H9 (cell line): ENCODE data around the gene IL11RA. TPM values are rescaled to one million over a fixed set of nuclear protein-coding genes. Genes with fewer than 3 reads are reported as not detected.

ENCODE experiments used
- DNase-seq: peaks from one replicate; pipeline ENCODE4 v3.0.0-alpha.2; 2017
- H2AFZ ChIP-seq: one replicate; pipeline ENCODE4 v1.6.1; 2013; ENCODE audit warnings: mild to moderate bottlenecking, low read length, control low read depth, moderate library complexity
- H2AK5ac ChIP-seq: 2 replicates; pipeline ENCODE4 v1.6.1; 2013; ENCODE audit warnings: low read length, control low read depth, mixed read lengths; ENCODE audit not compliant: insufficient read length
- H2BK120ac ChIP-seq: one replicate; pipeline ENCODE4 v1.6.1; 2013; ENCODE audit warnings: low read depth, mild to moderate bottlenecking, low read length, control low read depth, inconsistent platforms; ENCODE audit not compliant: poor library complexity, severe bottlenecking
- H2BK12ac ChIP-seq: 2 replicates; pipeline ENCODE4 v1.6.1; 2013; ENCODE audit warnings: low read length, control low read depth, mixed read lengths, low read depth; ENCODE audit not compliant: insufficient read length
- H2BK15ac ChIP-seq: 2 replicates; pipeline ENCODE4 v1.6.1; 2013; ENCODE audit warnings: low read depth, low read length, control low read depth
- H2BK20ac ChIP-seq: one replicate; pipeline ENCODE4 v1.6.1; 2013; ENCODE audit warnings: low read depth, mild to moderate bottlenecking, low read length, control low read depth, inconsistent platforms; ENCODE audit not compliant: poor library complexity, severe bottlenecking
- H2BK5ac ChIP-seq: 2 replicates; pipeline ENCODE4 v1.6.1; 2013; ENCODE audit warnings: low read length, control low read depth, mixed read lengths; ENCODE audit not compliant: insufficient read length
- H3K14ac ChIP-seq: 2 replicates; pipeline ENCODE4 v1.6.1; 2013; ENCODE audit warnings: low read length, control low read depth; ENCODE audit not compliant: insufficient read depth
- H3K18ac ChIP-seq: 2 replicates; pipeline ENCODE4 v1.6.1; 2013; ENCODE audit warnings: low read depth, mild to moderate bottlenecking, mixed read lengths, low read length, control low read depth; ENCODE audit not compliant: insufficient read length
- H3K23ac ChIP-seq: 2 replicates; pipeline ENCODE4 v1.6.1; 2013; ENCODE audit warnings: low read length, control low read depth, mixed read lengths, low read depth; ENCODE audit not compliant: insufficient read length
- H3K23me2 ChIP-seq: 2 replicates; pipeline ENCODE4 v1.6.1; 2013; ENCODE audit warnings: low read depth, mild to moderate bottlenecking, mixed read lengths, low read length, control low read depth; ENCODE audit not compliant: insufficient read length, poor library complexity, severe bottlenecking
- H3K27ac ChIP-seq: 2 replicates; pipeline ENCODE4 v1.5.1; 2013; ENCODE audit warnings: low read length, control low read depth, mixed read lengths, low read depth; ENCODE audit not compliant: insufficient read length
- H3K27me3 ChIP-seq: 2 replicates; pipeline ENCODE4 v1.6.1; 2013; ENCODE audit warnings: low read length, control low read depth, inconsistent platforms; ENCODE audit not compliant: insufficient read depth
- H3K4ac ChIP-seq: 2 replicates; pipeline ENCODE4 v1.6.1; 2013; ENCODE audit warnings: low read depth, mild to moderate bottlenecking, control low read depth, inconsistent platforms, low read length, moderate library complexity
- H3K4me1 ChIP-seq: 2 replicates; pipeline ENCODE4 v1.6.1; 2013; ENCODE audit warnings: low read length, control low read depth, inconsistent platforms; ENCODE audit not compliant: insufficient read depth
- H3K4me2 ChIP-seq: 2 replicates; pipeline ENCODE4 v1.6.1; 2013; ENCODE audit warnings: low read length, control low read depth, mixed read lengths; ENCODE audit not compliant: insufficient read length, insufficient read depth
- H3K56ac ChIP-seq: 2 replicates; pipeline ENCODE4 v1.6.1; 2013; ENCODE audit warnings: low read depth, mild to moderate bottlenecking, mixed read lengths, low read length, control low read depth; ENCODE audit not compliant: insufficient read length
- H3K79me1 ChIP-seq: 2 replicates; pipeline ENCODE4 v1.6.1; 2013; ENCODE audit warnings: low read depth, mild to moderate bottlenecking, moderate library complexity, low read length, control low read depth, inconsistent platforms; ENCODE audit not compliant: insufficient read depth, poor library complexity, severe bottlenecking
- H3K79me2 ChIP-seq: 2 replicates; pipeline ENCODE4 v1.6.1; 2013; ENCODE audit warnings: low read length, control low read depth, inconsistent platforms; ENCODE audit not compliant: insufficient read depth
- H3K9ac ChIP-seq: 2 replicates; pipeline ENCODE4 v1.6.1; 2013; ENCODE audit warnings: low read length, control low read depth, mixed read lengths; ENCODE audit not compliant: insufficient read length; ENCODE audit errors: extremely low read depth
- H3K9me3 ChIP-seq: one replicate; pipeline ENCODE4 v1.6.1; 2013; ENCODE audit warnings: low read depth, low read length, inconsistent platforms; ENCODE audit not compliant: control insufficient read depth
- H3T11ph ChIP-seq: one replicate; pipeline ENCODE4 v1.6.1; 2013; ENCODE audit warnings: mild to moderate bottlenecking, low read length, control low read depth, inconsistent platforms
- H4K20me1 ChIP-seq: one replicate; pipeline ENCODE4 v1.6.1; 2013; ENCODE audit not compliant: control insufficient read depth, insufficient read length, insufficient read depth
- H4K5ac ChIP-seq: 2 replicates; pipeline ENCODE4 v1.6.1; 2013; ENCODE audit warnings: low read depth, mild to moderate bottlenecking, mixed read lengths, low read length, control low read depth; ENCODE audit not compliant: insufficient read length
- H4K8ac ChIP-seq: replicated peaks from 2 replicates; pipeline ENCODE4 v1.6.1; 2013; ENCODE audit warnings: low read length, control low read depth, mixed read lengths, low read depth; ENCODE audit not compliant: insufficient read length
- H4K91ac ChIP-seq: 2 replicates; pipeline ENCODE4 v1.6.1; 2013; ENCODE audit warnings: low read depth, mild to moderate bottlenecking, moderate library complexity, mixed read lengths, low read length, control low read depth; ENCODE audit not compliant: insufficient read length
- H3K27ac Mint-ChIP-seq, 3 experiments: 2 replicates in 2 of 3; 3 replicates in 1 of 3; pipeline ENCODE4 v1.8.0; 2020 to 2021; ENCODE audit warnings: mixed read lengths in 3 of 3, mild to moderate bottlenecking in 1 of 3, moderate library complexity in 1 of 3
- H3K27me3 Mint-ChIP-seq: 2 replicates; pipeline ENCODE4 v1.8.0; 2021; ENCODE audit warnings: low read depth, mild to moderate bottlenecking, moderate library complexity, mixed read lengths
- H3K36me3 Mint-ChIP-seq, 3 experiments: 2 replicates in 2 of 3; 3 replicates in 1 of 3; pipeline ENCODE4 v1.8.0; 2020 to 2021; ENCODE audit warnings: low read depth in 3 of 3, mixed read lengths in 3 of 3; ENCODE audit not compliant: insufficient read depth in 1 of 3
- H3K4me1 Mint-ChIP-seq, 2 experiments: 2 replicates each; pipeline ENCODE4 v1.8.0; 2020; ENCODE audit warnings: mixed read lengths in 2 of 2
- H3K4me3 Mint-ChIP-seq, 2 experiments: 2 replicates in 1 of 2; 3 replicates in 1 of 2; pipeline ENCODE4 v1.8.0; 2020 to 2021; ENCODE audit warnings: mild to moderate bottlenecking in 2 of 2, mixed read lengths in 2 of 2, moderate library complexity in 1 of 2
- H3K9me3 Mint-ChIP-seq, 2 experiments: 2 replicates in 1 of 2; 3 replicates in 1 of 2; pipeline ENCODE4 v1.8.0; 2020; ENCODE audit warnings: mild to moderate bottlenecking in 2 of 2, mixed read lengths in 2 of 2, moderate library complexity in 1 of 2
- WGBS: extraction: QIAGEN DNeasy Blood & Tissue Kit; methylation state at CpG from one replicate; pipeline ENCODE4 v1.1.7; 2013; ENCODE audit warnings: missing lambda C conversion rate, low lambda C conversion rate, mixed read lengths; ENCODE audit not compliant: insufficient read length; ENCODE audit errors: extremely low coverage; 5-methylcytosine and 5-hydroxymethylcytosine counted together
- total RNA-seq: library from RNA; stranded (reverse); gene quantifications from 2 replicates; pipeline ENCODE4 v1.2.1, GENCODE V29; 2021
- TF ChIP-seq, protein P1 (sequence below): fragments of 200-600 bp; sonication (generic); conservative IDR thresholded peaks from 3 replicates; pipeline ENCODE4 v1.8.0; 2021; ENCODE audit warnings: antibody characterized with exemption, mild to moderate bottlenecking

The IL11RA gene
- total RNA-seq, 1 experiment from 2014 or later = 8.7 TPM

DNA sequence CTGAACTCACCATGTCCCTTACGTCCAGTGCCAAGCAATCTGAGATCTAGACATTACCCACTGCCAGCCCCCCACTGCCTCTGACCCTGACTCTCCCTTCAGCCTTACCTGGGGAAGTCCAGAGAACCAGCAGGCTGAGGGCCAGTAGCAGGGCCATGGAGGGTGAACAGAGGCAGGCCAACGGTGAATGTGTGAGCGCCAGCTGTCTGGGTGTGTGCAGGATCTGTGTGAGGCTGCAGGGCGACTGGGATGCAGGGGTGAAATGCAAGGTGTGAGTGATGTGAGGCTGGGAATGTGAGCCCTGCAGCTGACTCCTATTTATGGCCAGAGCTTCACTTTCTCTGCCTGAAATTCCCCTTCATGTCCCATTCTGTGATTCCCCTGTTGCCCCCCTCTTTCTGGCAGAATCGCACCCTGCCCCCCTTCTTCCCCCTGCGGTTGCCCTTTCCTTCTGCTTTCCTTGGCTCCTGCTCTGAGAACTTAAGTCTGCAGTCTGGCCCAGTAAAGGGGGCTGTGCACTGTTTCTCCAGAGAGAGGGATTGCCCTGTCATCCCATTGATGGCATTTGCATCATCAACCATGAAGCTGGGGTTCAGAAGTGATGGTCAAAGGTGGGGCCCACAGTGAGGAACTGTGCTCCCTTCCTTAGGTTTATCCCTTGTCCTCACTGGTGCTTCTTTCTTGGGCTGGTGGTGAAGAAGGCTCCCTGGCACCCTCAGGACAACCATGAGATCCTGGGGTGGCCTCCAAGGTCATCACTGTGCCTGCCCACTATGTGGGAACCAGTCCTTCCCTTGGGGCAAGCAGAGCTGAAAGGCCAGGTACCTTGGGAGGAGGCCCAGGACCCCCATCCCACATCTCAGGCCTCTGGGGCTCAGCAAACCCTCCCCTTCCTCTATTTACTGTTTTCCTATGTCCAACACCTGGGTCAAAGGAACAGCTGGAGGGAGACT is 39.3 kb downstream of the IL11RA start, which contains the start of gene CCL19:
Gene CCL19 (minus strand): TSS at position 294 of the 953 bp plus-strand sequence. CDS start 137 bp downstream, at position 157.
- Histone ChIP-seq H2BK5ac (no peak within 1 kb of the TSS), H3K4me1 (peaks cover 8% of the 10 kb centered on the region; the same call in 1 of the 2 replicates), H2BK20ac (no peak within 1 kb of the TSS), H4K20me1 (no peaks in the 10 kb centered on the region), H2AFZ (no peak within 1 kb of the TSS), H3K23me2 (no peaks in the 10 kb centered on the region), H3K27me3 (no peaks in the 10 kb centered on the region), H2BK15ac (no peak within 1 kb of the TSS), H3K79me2 (no peaks in the 10 kb centered on the region), H3K27ac (no peak within 1 kb of the TSS), H4K5ac (no peak within 1 kb of the TSS), H3K23ac (no peak within 1 kb of the TSS), H3K9ac (no peak within 1 kb of the TSS), H3K18ac (no peak within 1 kb of the TSS), H3K56ac (no peak within 1 kb of the TSS), H3K14ac (no peak within 1 kb of the TSS), H3K4ac (no peak within 1 kb of the TSS), H3T11ph (no peak within 1 kb of the TSS), H2BK12ac (no peak within 1 kb of the TSS), H2AK5ac (no peak within 1 kb of the TSS), H2BK120ac (no peak within 1 kb of the TSS), H4K91ac (no peak within 1 kb of the TSS), H3K79me1 (no peaks in the 10 kb centered on the region), H4K8ac (no peak within 1 kb of the TSS), H3K4me2 (no peak within 1 kb of the TSS), H3K9me3 (no peaks in the 10 kb centered on the region)
- TF ChIP-seq, protein P1, sequence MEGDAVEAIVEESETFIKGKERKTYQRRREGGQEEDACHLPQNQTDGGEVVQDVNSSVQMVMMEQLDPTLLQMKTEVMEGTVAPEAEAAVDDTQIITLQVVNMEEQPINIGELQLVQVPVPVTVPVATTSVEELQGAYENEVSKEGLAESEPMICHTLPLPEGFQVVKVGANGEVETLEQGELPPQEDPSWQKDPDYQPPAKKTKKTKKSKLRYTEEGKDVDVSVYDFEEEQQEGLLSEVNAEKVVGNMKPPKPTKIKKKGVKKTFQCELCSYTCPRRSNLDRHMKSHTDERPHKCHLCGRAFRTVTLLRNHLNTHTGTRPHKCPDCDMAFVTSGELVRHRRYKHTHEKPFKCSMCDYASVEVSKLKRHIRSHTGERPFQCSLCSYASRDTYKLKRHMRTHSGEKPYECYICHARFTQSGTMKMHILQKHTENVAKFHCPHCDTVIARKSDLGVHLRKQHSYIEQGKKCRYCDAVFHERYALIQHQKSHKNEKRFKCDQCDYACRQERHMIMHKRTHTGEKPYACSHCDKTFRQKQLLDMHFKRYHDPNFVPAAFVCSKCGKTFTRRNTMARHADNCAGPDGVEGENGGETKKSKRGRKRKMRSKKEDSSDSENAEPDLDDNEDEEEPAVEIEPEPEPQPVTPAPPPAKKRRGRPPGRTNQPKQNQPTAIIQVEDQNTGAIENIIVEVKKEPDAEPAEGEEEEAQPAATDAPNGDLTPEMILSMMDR = no peak
- DNase-seq = no peak
- Mint-ChIP-seq H3K36me3 (no peaks in the 10 kb centered on the region; a peak in 1 of 7 replicates), H3K9me3 (no peaks in the 10 kb centered on the region), H3K4me1 (peaks cover 17 to 20% of the 10 kb centered on the region in 2 experiments), H3K4me3 (no peak within 1 kb of the TSS), H3K27ac (peak within 1 kb of the TSS in 1 of 3 experiments; percentile 23; a peak in 1 of 7 replicates), H3K27me3 (no peaks in the 10 kb centered on the region; the same call in none of the 2 replicates)
- no CpG with 5 or more reads among the region's 6 CpGs for WGBS
